SH-SY5Y (cell line): ENCODE data around the gene ARL1.

Source experiments
- GATA2 ChIP-seq: IDR thresholded peaks from 2 replicates; pipeline ENCODE4 v1.6.1; 2011; ENCODE audit warnings: mild to moderate bottlenecking, low read depth, low read length
- GATA3 ChIP-seq: IDR thresholded peaks from 2 replicates; pipeline ENCODE4 v1.6.1; 2011; ENCODE audit warnings: low read depth, mild to moderate bottlenecking, low read length, moderate library complexity

GRCh38 chr12:101375573-101375972 is 32.0 kb downstream of the ARL1 start:
- TF ChIP-seq GATA3: no peak
- TF ChIP-seq GATA2: no peak
